ENCODE data around the gene MAP4K1.
"Not testable (repeated sequence)": the region's sequence is repeated elsewhere in the genome, so short reads cannot be mapped to it uniquely, and the experiment has no call there.

MAP4K1 gene

DNA sequence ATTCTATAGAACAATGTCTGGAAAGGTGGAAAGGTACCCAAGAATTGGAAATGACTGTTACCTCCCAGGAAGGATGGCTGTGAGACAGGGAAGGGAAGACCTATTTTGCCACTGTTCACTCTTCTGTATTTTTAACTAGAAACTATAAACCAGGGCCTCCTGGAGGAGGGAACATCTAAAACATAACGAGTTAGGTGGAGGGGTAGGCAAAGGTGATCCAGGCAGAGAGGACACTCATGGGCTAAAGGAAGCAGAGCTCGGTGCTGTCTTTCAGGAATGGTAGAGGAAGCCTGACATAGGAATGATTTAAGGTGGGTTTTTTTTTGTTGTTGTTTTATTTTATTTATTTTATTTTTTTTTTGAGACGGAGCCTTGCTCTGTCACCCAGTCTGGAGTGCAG, 7.1 kb upstream of the MAP4K1 start:
- no peak for DNase-seq (ENCODE audit: low read depth)

DNA sequence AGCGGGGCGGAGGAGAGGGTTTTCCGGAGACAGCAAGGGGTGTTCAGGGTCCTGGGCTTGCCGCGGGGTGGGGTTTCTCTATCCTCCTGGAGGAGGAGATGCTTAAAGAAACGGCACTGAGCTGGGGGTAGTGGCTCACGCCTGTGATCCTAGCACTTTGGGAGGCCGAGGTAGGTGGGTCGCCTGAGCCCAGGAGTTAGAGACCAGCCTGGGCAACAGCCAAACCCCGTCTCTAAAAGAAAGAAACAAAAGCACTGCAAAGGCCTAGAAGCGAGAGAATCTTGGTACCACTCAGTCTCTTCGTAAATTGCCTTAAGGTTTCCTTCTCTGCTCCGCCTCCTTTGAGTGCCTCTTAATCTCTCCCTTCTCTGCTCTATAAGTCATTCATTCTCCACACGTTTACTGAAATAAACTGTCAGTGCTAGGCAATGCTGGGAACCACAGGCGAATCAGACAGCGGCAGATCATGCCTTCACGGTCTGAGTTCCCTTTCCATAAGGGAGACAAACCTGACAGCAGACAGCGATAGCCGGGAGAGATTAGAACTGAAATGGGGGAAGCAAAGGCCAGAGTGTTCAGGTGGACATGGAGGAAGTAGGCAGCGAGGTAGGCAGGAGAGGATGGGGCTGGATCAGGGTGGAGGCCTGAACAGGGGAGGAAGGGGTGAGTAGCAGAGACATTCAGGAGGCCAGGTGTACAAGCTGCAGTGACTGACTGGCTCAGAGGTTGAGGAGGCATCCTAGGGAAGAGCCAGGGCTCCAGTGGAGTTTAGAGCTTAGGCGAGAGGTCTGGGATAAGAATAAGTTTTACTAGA, 1.8 kb upstream of the MAP4K1 start:
- no peak for DNase-seq (ENCODE audit: low read depth)

GRCh38 chr19:38618590-38619360, 1.0 kb upstream of the MAP4K1 start, which contains the start of gene EIF3K:
TSS of gene EIF3K (plus strand) at chr19:38619188. CDS start at chr19:38619269, 81 bp downstream.
- peak; percentile 98 for DNase-seq (ENCODE audit: low read depth)

DNA sequence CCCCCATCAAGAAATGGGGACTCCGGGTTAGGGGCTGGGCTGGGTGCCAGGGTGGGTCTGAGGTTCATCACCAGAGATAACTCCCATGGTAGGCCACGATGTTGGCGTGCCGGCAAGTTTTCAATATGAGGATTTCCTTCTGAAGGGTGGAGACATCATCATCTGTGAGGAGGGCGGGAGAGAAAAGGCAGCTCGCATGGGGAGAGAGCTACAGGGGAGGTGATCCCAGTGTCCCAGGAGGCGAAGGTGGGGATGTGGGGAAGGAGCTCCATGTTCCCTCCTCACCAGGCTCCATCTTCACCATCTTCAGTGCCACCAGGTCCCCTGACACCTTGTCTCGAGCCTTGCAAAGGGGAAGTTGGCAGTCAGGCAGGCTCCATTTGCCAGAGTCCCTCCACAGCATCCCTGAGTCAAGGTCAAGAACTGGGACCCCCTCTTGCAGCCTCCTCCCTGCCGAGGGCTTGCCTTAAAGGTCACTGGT, 430 bp downstream of the MAP4K1 start:
- no peak for DNase-seq (ENCODE audit: low read depth)

DNA sequence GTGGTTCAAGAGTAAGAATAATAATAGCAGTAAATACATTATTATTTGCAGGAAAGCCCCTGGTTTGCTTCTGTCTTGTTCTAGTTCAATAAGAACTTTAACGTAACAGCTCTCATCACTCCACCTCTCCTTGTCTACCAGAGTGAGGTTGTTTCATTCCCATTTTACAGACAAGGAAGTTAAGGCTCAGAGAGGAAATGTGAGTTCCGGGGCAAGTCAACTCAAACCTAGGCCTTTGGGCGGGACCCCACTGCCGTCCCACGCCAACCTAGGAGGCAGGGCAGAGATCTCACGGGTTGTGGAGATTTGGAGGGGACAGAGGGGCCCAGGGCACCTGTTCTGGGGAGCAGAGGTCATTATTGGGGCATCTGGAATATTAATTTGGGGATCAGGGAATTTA, 1.5 kb downstream of the MAP4K1 start:
- no peak for DNase-seq (ENCODE audit: low read depth)

GRCh38 chr19:38615007-38615581, 2.7 kb downstream of the MAP4K1 start:
- no peak for DNase-seq (ENCODE audit: low read depth)

- DNase-seq (ENCODE audit: low read depth), result no peak
These were observed 3.5 kb downstream of the MAP4K1 start for GRCh38 chr19:38614289-38614688.

GRCh38 chr19:38606131-38606530, 11.6 kb downstream of the MAP4K1 start:
- no peak for DNase-seq (ENCODE audit: low read depth)

DNA sequence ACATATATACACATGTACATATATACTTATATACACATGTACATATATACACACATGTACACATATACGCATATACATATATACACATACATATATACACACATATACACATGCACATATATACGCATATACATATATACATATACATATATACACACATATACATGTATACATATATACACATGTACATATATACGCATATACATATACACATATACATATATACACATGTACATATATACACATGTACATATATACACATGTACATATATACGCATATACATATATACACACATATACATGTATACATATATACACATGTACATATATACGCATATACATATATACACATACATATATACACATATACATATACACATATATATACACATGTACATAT, 14.9 kb downstream of the MAP4K1 start:
- not testable (repeated sequence) for DNase-seq (ENCODE audit: low read depth)

DNA sequence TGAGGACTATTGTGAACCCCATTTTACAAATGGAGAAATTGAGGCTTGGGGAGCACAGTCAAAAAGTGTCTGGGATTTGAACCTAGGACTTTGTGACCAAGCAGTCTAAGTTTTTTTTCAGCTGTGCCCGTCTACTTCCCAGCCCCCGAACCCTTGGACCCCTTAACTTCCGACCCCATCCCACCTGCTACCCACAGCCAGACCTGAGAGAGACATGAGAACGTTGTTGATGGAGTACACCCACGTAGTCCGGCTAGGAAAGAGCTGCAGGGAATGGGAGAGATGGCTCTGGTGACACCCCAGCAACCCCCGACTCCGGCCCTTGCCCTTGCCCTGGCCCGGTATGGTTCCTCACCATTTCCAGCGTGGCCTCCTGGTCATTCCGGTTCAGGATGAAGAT, 18.0 kb downstream of the MAP4K1 start:
- DNase-seq (ENCODE audit: low read depth), result no peak

DNA sequence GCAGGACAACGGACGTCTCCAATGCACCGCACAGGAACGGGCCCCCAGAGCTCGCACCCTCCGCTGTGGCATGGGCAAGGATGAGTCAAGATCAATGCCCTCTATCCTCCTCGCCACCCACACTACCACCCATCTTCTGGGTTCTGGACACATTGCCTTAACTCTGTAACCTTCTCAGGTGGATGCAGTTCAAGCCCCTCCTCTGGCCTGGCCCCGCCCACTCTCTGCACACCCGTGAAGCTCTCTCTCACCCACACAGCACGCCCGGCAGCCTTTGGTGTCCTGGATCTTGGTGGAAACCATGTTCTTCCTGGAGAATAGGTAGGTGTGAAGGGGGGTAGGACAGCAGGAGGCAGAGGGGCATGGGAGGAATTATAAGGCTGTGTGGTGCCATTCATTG, 20.7 kb downstream of the MAP4K1 start:
- no peak for DNase-seq (ENCODE audit: low read depth)

DNA sequence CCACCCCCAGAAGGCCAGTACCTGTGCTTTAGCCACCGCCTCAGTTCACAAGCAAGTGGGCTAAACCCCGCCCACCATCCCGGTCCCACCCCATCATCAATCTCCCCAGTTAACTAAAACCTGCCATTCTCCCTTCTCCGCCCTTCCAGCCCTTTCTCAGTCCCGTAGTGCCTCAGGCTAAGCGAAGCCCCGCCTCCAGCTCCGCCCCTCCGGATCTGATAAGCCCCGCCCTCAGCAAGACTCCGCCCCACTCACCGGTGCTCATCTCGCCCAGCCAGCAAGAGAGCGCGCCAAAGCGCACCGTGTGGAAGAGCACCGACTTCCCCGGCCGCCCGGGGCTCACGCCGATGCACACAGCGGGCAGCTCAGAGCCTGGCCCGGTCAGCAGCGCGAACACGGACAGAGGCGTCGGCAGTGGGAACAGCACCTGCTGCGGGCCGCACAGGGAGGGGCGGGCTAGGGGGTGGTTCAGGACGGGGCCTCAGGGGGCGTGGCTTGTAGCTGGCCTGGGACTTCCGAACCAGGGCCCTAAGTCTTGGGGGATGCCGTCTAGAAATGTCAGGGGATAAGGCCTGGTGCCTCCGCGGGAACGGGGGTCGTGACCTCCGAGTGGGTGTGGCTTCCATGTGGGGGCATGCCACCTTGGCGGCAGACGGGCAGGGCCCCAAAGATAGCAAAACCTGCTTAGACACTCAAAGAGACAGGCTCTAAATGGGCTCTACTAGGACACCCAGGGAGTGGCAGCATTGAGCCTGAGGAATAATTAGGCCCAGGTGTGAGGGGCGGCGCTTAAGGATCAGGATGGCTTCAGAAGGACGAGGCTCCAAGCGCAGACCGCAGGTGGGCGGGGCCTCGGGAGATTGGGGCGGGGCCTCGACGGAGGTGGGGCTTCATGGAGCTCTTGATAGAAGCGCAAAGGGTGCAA, 21.4 kb downstream of the MAP4K1 start:
- DNase-seq (ENCODE audit: low read depth), result no peak

DNA sequence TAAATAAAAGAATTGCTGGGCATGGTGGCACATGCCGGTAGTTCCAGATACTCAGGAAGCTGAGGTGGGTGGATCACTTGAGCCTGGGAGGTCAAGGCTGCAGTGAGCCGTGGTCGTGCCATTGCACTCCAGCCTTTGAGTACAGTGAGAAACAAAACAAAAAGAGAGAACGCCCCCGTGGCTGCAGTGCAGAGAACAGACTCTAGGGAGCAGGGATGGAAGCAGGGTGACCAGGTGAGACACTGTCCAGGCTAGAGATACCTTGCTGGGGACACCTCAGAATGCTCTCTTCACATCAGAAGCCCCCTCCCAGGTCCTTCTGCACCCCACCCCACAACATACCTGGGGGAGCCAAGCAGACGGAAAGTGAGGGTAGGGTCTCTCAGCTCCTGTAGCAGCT, 24.8 kb downstream of the MAP4K1 start:
- DNase-seq (ENCODE audit: low read depth), result no peak

- DNase-seq (ENCODE audit: low read depth), result no peak
These were observed 29.7 kb downstream of the MAP4K1 start for GRCh38 chr19:38588041-38588440.

- no peak for DNase-seq (ENCODE audit: low read depth)
These were observed 30.2 kb downstream of the MAP4K1 start for GRCh38 chr19:38587562-38587961.

GRCh38 chr19:38583985-38584305, 33.8 kb downstream of the MAP4K1 start:
- no peak for DNase-seq (ENCODE audit: low read depth)

- no peak for DNase-seq (ENCODE audit: low read depth)
These were observed 34.4 kb downstream of the MAP4K1 start for GRCh38 chr19:38583219-38583984.

- no peak for DNase-seq (ENCODE audit: low read depth)
These were observed 37.7 kb downstream of the MAP4K1 start for GRCh38 chr19:38580080-38580479.

DNA sequence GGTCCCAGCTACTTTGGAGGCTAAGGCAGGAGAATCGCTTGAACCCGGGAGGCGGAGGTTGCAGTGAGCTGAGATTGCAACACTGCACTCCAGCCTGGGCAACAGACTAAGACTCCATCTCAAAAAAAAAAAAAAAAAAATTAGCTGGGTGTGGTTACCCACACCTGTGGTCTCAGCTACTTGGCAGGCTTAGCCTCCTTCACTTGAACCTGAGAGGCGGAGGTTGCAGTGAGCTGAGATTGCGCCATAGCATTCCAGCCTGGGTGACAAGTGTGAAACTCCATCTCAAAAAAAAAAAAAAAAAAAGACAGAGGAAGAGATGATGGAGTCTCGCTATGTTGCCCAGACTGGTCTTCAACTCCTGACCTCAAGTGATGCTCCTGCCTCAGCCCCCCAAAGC, 38.4 kb downstream of the MAP4K1 start:
- DNase-seq (ENCODE audit: low read depth), result not testable (repeated sequence)

- DNase-seq (ENCODE audit: low read depth), result no peak
These were observed 39.9 kb downstream of the MAP4K1 start for GRCh38 chr19:38577826-38578225.

DNA sequence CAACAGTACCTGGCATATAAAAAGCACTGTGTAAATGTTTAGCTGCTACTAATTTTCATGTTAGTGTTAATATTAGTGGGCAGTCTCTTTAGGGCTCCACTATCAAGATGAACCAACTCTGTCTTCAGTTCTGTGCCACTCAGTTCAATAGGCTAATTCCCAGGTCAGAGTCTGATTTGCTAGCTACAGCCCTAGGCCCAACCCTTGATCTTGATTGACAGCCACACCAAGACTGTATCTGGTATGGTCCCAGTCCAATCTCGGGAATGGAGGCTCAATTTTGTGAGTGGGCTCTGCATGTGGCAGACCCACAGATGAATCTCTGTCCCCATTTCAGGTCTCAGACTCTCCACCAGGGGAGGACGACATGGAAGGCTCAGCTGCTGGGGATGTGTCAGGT, 46.1 kb downstream of the MAP4K1 start:
- no peak for DNase-seq (ENCODE audit: low read depth)

Measured in fibroblast of gingiva (primary cell).